Effector CD8-positive, alpha-beta T cell (primary cell): ENCODE results near the gene AQP5.

Experiments used
- DNase-seq: peaks from one replicate; lab custom pipeline; 2025; lab: John Stamatoyannopoulos, UW
- total RNA-seq, 4 experiments: gene quantifications; one replicate each; lab custom pipeline; 2026; lab: John Stamatoyannopoulos, UW

Gene AQP5
- total RNA-seq, result 0 reads per million in 4 experiments

- no peak for DNase-seq
Measured at GRCh38 chr12:49961111-49961922, at the start of gene AQP5. Gene AQP5, plus strand, starts transcription at chr12:49961872. Its CDS starts 146 bp downstream, at chr12:49962018.

- no peak for DNase-seq
Measured at GRCh38 chr12:49912345-49913255, 49.1 kb upstream of the AQP5 start.

- DNase-seq, result no peak
Measured at GRCh38 chr12:49916129-49916919, 45.3 kb upstream of the AQP5 start.

GRCh38 chr12:49917166-49917787 lies 44.4 kb upstream of the AQP5 start:
- no peak for DNase-seq

- DNase-seq, result no peak
Measured at GRCh38 chr12:49917788-49918173, 43.9 kb upstream of the AQP5 start.

GRCh38 chr12:49920241-49920914 lies 41.3 kb upstream of the AQP5 start:
- no peak for DNase-seq

- DNase-seq, result no peak
Measured at GRCh38 chr12:49920915-49921286, 40.8 kb upstream of the AQP5 start.

GRCh38 chr12:49921299-49921698 lies 40.4 kb upstream of the AQP5 start:
- DNase-seq, result no peak

GRCh38 chr12:49921936-49922335 lies 39.7 kb upstream of the AQP5 start:
- no peak for DNase-seq

GRCh38 chr12:49922349-49923034 lies 39.2 kb upstream of the AQP5 start:
- no peak for DNase-seq

GRCh38 chr12:49923035-49923644 lies 38.5 kb upstream of the AQP5 start:
- DNase-seq, result no peak

- DNase-seq, result no peak
Measured at GRCh38 chr12:49923880-49924556, 37.7 kb upstream of the AQP5 start.

GRCh38 chr12:49924628-49925246 lies 36.9 kb upstream of the AQP5 start:
- no peak for DNase-seq

- DNase-seq, result no peak
Measured at GRCh38 chr12:49925433-49926204, 36.1 kb upstream of the AQP5 start.

GRCh38 chr12:49928471-49928870 lies 33.2 kb upstream of the AQP5 start:
- DNase-seq, result no peak

- no peak for DNase-seq
Measured at GRCh38 chr12:49929581-49929980, 32.1 kb upstream of the AQP5 start.

- DNase-seq, result no peak
Measured at GRCh38 chr12:49930515-49931288, 31.0 kb upstream of the AQP5 start.
